HUES6 (cell line): Measurements from ENCODE around the gene TTLL11.

Source experiments
- H3K27ac ChIP-seq: 2 replicates; pipeline ENCODE4 v1.7.0; 2013; ENCODE audit warnings: low read depth, mild to moderate bottlenecking, low read length, inconsistent platforms
- H3K27me3 ChIP-seq: 2 replicates; pipeline ENCODE4 v1.6.1; 2013; ENCODE audit warnings: low read length; ENCODE audit not compliant: control insufficient read depth, insufficient read depth
- H3K36me3 ChIP-seq: 2 replicates; pipeline ENCODE4 v1.6.1; 2013; ENCODE audit warnings: low read length; ENCODE audit not compliant: control insufficient read depth, insufficient read depth
- H3K4me1 ChIP-seq: 2 replicates; pipeline ENCODE4 v1.6.1; 2013; ENCODE audit warnings: low read length; ENCODE audit not compliant: control insufficient read depth, insufficient read depth
- H3K4me3 ChIP-seq: 2 replicates; pipeline ENCODE4 v1.5.1; 2013; ENCODE audit warnings: low read depth, low read length
- H3K9ac ChIP-seq: one replicate; pipeline ENCODE4 v1.6.1; 2013; ENCODE audit warnings: mild to moderate bottlenecking, low read length
- H3K9me3 ChIP-seq: 2 replicates; pipeline ENCODE4 v1.6.1; 2013; ENCODE audit warnings: low read depth, low read length; ENCODE audit not compliant: control insufficient read depth, insufficient read depth

TTLL11 gene

GRCh38 chr9:121837113-121837961 lies 255.8 kb downstream of the TTLL11 start:
- no peak overlapping the region for H3K27ac ChIP-seq
- no peak overlapping the region for H3K4me3 ChIP-seq
- H3K36me3 ChIP-seq, result no peaks in the 10 kb centered on the region
- no peaks in the 10 kb centered on the region for H3K9me3 ChIP-seq
- H3K4me1 ChIP-seq, result peaks cover 16% of the 10 kb centered on the region; the same call in 1 of the 2 replicates
- no peaks in the 10 kb centered on the region for H3K27me3 ChIP-seq
- H3K9ac ChIP-seq, result no peak overlapping the region

DNA sequence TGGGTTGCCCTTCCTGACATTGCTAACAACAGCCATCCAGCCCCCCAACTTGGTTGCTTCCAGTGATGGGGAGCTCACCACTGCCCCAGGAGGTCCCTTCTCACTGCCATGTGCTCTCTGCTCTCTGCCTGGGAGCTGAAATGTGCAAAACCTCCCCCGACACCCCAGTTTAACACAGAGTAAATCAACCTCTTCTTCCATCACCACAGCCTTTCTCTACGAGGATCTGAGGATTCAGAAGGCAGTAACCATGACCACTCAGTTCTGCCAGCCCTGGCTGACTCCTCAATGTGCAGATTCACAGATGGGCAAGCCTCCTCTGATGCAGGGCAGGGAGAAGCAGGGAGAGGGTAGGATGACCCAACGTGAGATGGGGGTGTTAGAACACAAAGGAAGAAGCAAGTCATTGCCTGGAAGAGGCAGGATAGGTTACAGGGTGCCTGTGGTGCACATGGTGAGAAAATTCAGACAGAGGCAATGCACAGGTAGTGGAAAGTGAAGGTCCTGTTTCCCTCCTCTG lies 256.7 kb downstream of the TTLL11 start:
- H3K27me3 ChIP-seq, result no peaks in the 10 kb centered on the region
- peaks cover 16% of the 10 kb centered on the region; the same call in 1 of the 2 replicates for H3K4me1 ChIP-seq
- no peaks in the 10 kb centered on the region for H3K9me3 ChIP-seq
- no peaks in the 10 kb centered on the region for H3K36me3 ChIP-seq
- no peak overlapping the region for H3K4me3 ChIP-seq
- no peak overlapping the region for H3K9ac ChIP-seq
- no peak overlapping the region for H3K27ac ChIP-seq

DNA sequence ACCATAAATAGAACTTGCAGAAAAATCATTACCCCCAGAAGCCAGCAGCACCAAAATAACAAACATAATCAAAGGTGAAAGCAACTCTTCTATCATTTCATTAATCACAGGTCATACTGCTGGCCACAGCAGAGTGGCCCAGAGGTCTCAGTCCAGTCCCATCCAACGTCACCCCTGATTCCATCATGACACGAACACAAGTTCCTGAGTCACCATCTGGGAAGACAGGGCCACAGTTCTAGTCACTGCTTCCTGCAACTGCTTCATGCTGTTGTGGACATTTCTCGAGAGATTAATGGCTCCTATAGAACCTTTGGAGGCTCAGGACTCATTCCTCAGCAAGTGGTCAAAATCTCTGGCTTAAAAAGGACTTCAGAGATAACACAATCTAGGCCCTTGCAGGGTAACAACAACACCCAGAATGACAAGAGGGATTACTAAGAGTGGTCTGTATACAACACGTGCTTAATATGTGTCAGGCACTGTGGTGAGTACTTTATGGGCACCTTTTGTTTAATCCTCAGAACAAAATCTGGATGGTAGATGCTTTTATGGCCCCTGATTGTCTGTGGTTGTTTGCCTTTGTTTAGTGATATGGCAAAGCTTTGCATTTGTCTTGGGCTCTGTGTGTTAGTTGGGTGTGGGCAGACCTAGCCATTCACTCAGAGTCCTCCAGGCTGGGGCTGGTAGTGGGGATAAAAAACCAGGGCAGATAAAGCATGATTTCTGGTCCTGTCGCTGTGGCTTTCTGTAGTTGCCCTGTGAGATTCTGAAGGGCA lies 257.3 kb downstream of the TTLL11 start:
- no peak overlapping the region for H3K27ac ChIP-seq

DNA sequence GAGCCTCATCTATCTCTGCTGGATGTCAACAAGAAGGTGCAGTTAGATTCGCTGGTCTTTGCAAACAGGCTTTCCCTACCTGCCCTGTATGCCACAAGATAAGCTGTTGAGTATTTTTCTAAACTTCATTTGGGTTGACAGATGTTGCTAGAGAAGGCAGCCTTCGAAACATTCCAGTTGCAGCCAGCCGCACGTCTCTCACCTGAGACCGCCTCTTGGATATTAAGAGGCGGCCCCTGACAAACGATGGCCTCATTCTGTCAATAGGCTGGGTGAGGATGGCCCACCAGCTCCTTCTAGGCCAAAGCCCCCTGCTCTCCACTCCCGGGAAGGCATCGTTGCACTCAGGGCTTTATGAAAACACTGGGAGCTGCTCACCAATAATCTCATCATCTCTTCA lies 260.0 kb downstream of the TTLL11 start:
- Histone ChIP-seq H3K27ac (no peak overlapping the region), H3K9me3 (no peaks in the 10 kb centered on the region), H3K4me3 (no peak overlapping the region), H3K9ac (no peak overlapping the region), H3K36me3 (no peaks in the 10 kb centered on the region), H3K27me3 (no peaks in the 10 kb centered on the region), H3K4me1 (peaks cover 5% of the 10 kb centered on the region; the same call in 1 of the 2 replicates)

More for the DNA sequence above, 257.3 kb downstream of the TTLL11 start:
- Histone ChIP-seq H3K27me3 (no peaks in the 10 kb centered on the region), H3K4me3 (no peak overlapping the region), H3K9ac (no peak overlapping the region), H3K4me1 (peaks cover 16% of the 10 kb centered on the region; the same call in 1 of the 2 replicates), H3K9me3 (no peaks in the 10 kb centered on the region), H3K36me3 (no peaks in the 10 kb centered on the region)

DNA sequence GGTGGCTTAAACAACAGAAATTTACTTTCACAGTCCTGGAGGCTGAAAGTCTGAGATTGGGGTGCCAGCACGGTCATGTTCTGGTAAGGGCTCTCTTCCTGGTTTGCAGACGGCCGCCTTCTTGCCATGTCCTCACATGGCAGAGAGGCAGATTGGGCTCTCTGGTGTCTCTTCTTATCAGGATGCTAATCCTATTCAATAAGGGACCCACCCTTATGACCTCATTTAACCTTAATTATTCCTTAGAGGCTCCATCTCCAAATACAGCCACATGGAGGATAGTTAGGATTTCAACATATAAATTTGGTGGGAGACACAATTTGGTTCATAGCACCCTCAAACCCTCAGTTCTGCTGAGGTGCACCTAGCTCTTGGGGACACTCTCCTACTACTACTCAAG lies 261.2 kb downstream of the TTLL11 start:
- Histone ChIP-seq H3K36me3 (no peaks in the 10 kb centered on the region), H3K9me3 (no peaks in the 10 kb centered on the region), H3K9ac (no peak overlapping the region), H3K4me3 (no peak overlapping the region), H3K27ac (no peak overlapping the region), H3K27me3 (no peaks in the 10 kb centered on the region), H3K4me1 (peaks cover 10% of the 10 kb centered on the region)

DNA sequence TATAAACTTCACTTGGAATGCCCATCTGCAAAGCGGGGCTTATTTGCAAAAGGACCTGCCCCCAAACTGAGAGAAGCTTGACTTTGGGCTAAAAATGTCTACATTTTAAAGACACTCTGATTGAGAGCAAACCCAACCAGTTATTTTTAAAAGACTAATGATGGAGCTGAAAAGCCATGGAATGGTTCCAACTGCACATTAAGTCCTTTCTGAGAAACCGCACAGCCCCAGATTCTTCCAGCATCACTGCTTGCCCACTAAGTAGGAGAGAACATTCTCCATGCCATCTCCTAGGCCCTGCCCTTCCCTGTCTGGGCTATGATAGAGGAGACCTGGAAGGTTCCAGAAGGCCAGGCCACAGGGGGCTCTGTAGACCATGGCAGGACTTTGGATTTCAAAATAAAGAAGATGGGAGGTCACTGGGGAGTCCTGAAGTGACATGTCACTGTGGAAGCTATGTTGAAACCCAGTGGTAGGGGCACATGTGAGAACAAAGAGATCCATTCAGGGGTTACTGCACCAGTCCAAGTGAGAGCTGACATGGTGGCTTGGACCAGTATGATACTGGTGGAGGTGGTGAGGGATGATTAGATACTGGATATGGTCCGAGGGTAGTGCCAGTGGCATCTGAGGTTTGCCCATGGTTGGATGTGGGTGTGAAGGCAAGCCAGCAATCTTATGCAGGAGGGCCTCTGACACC lies 262.5 kb downstream of the TTLL11 start:
- H3K4me3 ChIP-seq, result no peak overlapping the region
- H3K27me3 ChIP-seq, result no peaks in the 10 kb centered on the region
- no peaks in the 10 kb centered on the region for H3K36me3 ChIP-seq
- H3K9ac ChIP-seq, result no peak overlapping the region
- H3K9me3 ChIP-seq, result no peaks in the 10 kb centered on the region
- H3K27ac ChIP-seq, result no peak overlapping the region
- H3K4me1 ChIP-seq, result peaks cover 12% of the 10 kb centered on the region

DNA sequence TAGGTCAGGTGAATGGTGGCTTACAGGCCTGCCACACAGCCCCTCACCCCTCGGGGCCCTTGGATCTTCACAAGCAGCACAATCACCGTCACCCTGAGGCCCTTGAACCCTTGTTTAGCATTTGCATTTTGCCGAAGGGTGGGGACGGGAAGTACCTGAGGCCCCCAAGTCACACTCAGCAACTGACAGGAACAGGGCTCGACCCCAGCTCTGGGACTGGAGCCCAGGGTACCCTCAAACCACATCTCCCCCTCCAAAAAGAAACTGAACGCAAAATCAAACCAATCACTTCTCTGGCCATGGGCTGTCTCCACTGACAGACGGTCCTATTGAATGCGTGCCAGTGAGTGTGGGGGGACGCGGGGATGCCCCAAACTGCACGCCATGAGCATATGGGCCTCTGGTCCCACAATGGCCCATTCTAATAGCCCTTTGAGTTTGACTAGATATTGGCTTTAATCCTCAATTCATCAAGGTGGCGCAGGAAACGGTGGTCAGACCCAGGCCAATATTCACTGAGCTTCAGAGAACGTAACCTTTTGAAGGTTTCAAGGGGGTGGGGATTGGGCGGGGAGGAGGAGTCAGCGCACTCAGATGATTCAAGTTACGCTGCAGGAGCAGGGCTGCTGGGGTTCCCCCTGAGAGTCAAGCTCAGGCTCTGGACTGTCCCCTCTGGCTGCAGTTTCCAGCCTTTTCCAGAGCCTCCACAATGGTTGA lies 265.7 kb downstream of the TTLL11 start:
- Histone ChIP-seq H3K27ac (no peak overlapping the region), H3K36me3 (no peaks in the 10 kb centered on the region), H3K9me3 (no peaks in the 10 kb centered on the region), H3K4me3 (no peak overlapping the region), H3K9ac (no peak overlapping the region), H3K27me3 (no peaks in the 10 kb centered on the region), H3K4me1 (peaks cover 21% of the 10 kb centered on the region)

DNA sequence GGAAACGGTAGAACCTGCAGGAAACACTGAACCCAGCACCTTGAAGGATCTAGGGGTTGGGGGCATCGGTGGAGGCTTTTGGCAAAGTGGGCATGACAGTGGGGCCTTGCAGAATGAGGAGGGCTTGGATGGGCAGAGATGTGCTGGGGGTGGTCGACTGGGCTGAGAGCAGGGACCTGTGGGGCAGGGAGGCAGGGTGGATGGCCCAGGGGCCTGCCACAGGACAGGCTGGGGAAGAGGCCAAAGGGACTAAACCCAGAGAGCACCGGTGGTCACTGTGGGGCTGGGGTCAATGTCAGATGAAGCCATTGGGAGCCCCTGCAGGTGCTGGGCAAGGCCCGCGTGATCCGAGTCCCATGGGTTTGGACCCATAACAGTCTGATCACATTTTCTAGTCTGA lies 266.4 kb downstream of the TTLL11 start:
- Histone ChIP-seq H3K9ac (no peak overlapping the region), H3K4me1 (peaks cover 25% of the 10 kb centered on the region), H3K9me3 (no peaks in the 10 kb centered on the region), H3K36me3 (no peaks in the 10 kb centered on the region), H3K27me3 (no peaks in the 10 kb centered on the region), H3K4me3 (no peak overlapping the region), H3K27ac (no peak overlapping the region)

- Histone ChIP-seq H3K4me3 (no peak overlapping the region), H3K27ac (no peak overlapping the region), H3K9ac (no peak overlapping the region), H3K4me1 (peaks cover 36% of the 10 kb centered on the region), H3K9me3 (no peaks in the 10 kb centered on the region), H3K36me3 (no peaks in the 10 kb centered on the region), H3K27me3 (no peaks in the 10 kb centered on the region)
Observed at GRCh38 chr9:121825031-121825691, 267.9 kb downstream of the TTLL11 start.

DNA sequence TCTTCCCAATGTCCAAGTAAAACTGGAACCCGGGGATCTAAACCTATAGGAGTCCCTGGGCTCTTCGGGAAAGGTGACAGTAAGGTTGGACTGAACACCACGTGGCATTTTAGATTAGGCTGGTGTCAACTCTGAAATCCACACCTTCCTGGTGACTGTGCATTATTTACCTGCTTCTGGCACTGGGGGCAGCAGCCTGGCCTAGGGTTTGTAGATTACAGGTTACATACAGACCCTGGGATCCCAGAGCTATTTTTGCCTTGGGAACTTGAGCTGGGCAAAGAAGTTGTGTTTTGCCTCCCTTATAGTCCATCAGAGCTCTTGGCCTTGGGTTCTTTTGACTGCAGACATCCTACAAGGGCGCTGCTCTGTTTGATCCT lies 268.5 kb downstream of the TTLL11 start:
- Histone ChIP-seq H3K9ac (no peak overlapping the region), H3K27ac (no peak overlapping the region), H3K9me3 (no peaks in the 10 kb centered on the region), H3K27me3 (no peaks in the 10 kb centered on the region), H3K36me3 (no peaks in the 10 kb centered on the region), H3K4me3 (no peak overlapping the region), H3K4me1 (peaks cover 40% of the 10 kb centered on the region)
